ENCODE results near the gene ATOSA. TPM values are rescaled to one million over a fixed set of nuclear protein-coding genes. Genes with fewer than 3 reads are reported as not detected.

The ATOSA gene
- total RNA-seq, 1 experiment from 2014 or later, result 35.7 TPM

- no peaks in the 10 kb centered on the region for H3K9me2 ChIP-seq (ENCODE audit: insufficient read depth)
- ChIA-PET CTCF (no interaction called here), POLR2A (ENCODE audit: unreplicated experiment) (no interaction called here)
- H3K27me3 ChIP-seq (ENCODE audit: insufficient read depth, low read depth), result no peaks in the 10 kb centered on the region
- H2AFZ ChIP-seq, result no peak overlapping the region
- H3K4me1 ChIP-seq (replicated peaks; ENCODE audit: insufficient read depth), result peaks cover 13% of the 10 kb centered on the region
- no peak for DNase-seq
- no peak overlapping the region for H3K4me2 ChIP-seq
- no peaks in the 10 kb centered on the region for H3K9me3 ChIP-seq (ENCODE audit: insufficient read depth, low read depth)
- no peaks in the 10 kb centered on the region for H4K20me1 ChIP-seq (ENCODE audit: insufficient read depth)
- H3K4me3 ChIP-seq, result no peak overlapping the region
- intact Hi-C loops (cut with micrococcal nuclease; ENCODE audit: unreplicated experiment), result no loop called here
- no peaks in the 10 kb centered on the region; the same call in 1 of the 2 replicates for H3F3A ChIP-seq (ENCODE audit: insufficient read depth, low read depth)
- no peak for TF ChIP-seq EZH2 (IDR thresholded peaks at IDR 0.05; ENCODE audit: low read depth)
- no peak for TF ChIP-seq CTCF (conservative IDR thresholded peaks at IDR 0.05)
- no peak overlapping the region for H3K27ac ChIP-seq
- BruUV-seq (replicated peaks), result no TSS peak
- no peaks in the 10 kb centered on the region for H3K79me2 ChIP-seq (ENCODE audit: low read depth)
- no peaks in the 10 kb centered on the region for H3K36me3 ChIP-seq (ENCODE audit: low read depth)
These were observed 26.9 kb downstream of the ATOSA start for GRCh38 chr15:52652286-52652685.

- BruUV-seq (replicated peaks), result no TSS peak
- Histone ChIP-seq H3K9me2 (ENCODE audit: insufficient read depth) (no peaks in the 10 kb centered on the region), H2AFZ (no peak overlapping the region), H3K27ac (no peak overlapping the region), H3K4me1 (replicated peaks; ENCODE audit: insufficient read depth) (peaks cover 13% of the 10 kb centered on the region), H3F3A (ENCODE audit: insufficient read depth, low read depth) (no peaks in the 10 kb centered on the region; the same call in 1 of the 2 replicates), H4K20me1 (ENCODE audit: insufficient read depth) (no peaks in the 10 kb centered on the region), H3K79me2 (ENCODE audit: low read depth) (no peaks in the 10 kb centered on the region), H3K4me2 (no peak overlapping the region), H3K36me3 (ENCODE audit: low read depth) (no peaks in the 10 kb centered on the region), H3K4me3 (no peak overlapping the region), H3K9me3 (ENCODE audit: insufficient read depth, low read depth) (no peaks in the 10 kb centered on the region), H3K27me3 (ENCODE audit: insufficient read depth, low read depth) (no peaks in the 10 kb centered on the region)
- POLR2A ChIA-PET (ENCODE audit: unreplicated experiment), result interaction anchor here (0.7 kb wide), 1 partner anchor 17 kb away, joined by 3 read pairs; no protein-coding TSS in a partner anchor
- DNase-seq, result no peak
- CTCF ChIA-PET, result no interaction called here
- TF ChIP-seq EZH2 (IDR thresholded peaks at IDR 0.05; ENCODE audit: low read depth), result no peak
- no peak for TF ChIP-seq CTCF (conservative IDR thresholded peaks at IDR 0.05)
- intact Hi-C loops (cut with micrococcal nuclease; ENCODE audit: unreplicated experiment), result no loop called here
These were observed 27.3 kb downstream of the ATOSA start for GRCh38 chr15:52651868-52652267.

GRCh38 chr15:52651114-52651513, 28.1 kb downstream of the ATOSA start:
- Histone ChIP-seq H3K27me3 (ENCODE audit: insufficient read depth, low read depth) (no peaks in the 10 kb centered on the region), H3K79me2 (ENCODE audit: low read depth) (no peaks in the 10 kb centered on the region), H3F3A (ENCODE audit: insufficient read depth, low read depth) (no peaks in the 10 kb centered on the region; the same call in 1 of the 2 replicates), H3K9me3 (ENCODE audit: insufficient read depth, low read depth) (no peaks in the 10 kb centered on the region), H3K4me2 (no peak overlapping the region), H2AFZ (no peak overlapping the region), H3K9me2 (ENCODE audit: insufficient read depth) (no peaks in the 10 kb centered on the region), H3K36me3 (ENCODE audit: low read depth) (no peaks in the 10 kb centered on the region), H3K4me1 (replicated peaks; ENCODE audit: insufficient read depth) (peaks cover 13% of the 10 kb centered on the region), H4K20me1 (ENCODE audit: insufficient read depth) (no peaks in the 10 kb centered on the region), H3K4me3 (no peak overlapping the region), H3K27ac (no peak overlapping the region)
- no TSS peak for BruUV-seq (replicated peaks)
- no peak for DNase-seq
- TF ChIP-seq CTCF (conservative IDR thresholded peaks at IDR 0.05) (no peak), EZH2 (IDR thresholded peaks at IDR 0.05; ENCODE audit: low read depth) (no peak)
- ChIA-PET POLR2A (ENCODE audit: unreplicated experiment) (interaction anchor here (0.7 kb wide), 1 partner anchor 16 kb away, joined by 3 read pairs; no protein-coding TSS in a partner anchor), CTCF (interaction anchor here (0.5 kb wide), 1 partner anchor 67 kb away, joined by 4 read pairs; no protein-coding TSS in a partner anchor)
- intact Hi-C loops (cut with micrococcal nuclease; ENCODE audit: unreplicated experiment), result no loop called here

All from PC-9 (cell line).